Tibial artery (tissue), 4 donors: ENCODE data around the gene ZNF44.
"Not testable (repeated sequence)": the region's sequence is repeated elsewhere in the genome, so short reads cannot be mapped to it uniquely, and the experiment has no call there.

Source experiments
- DNase-seq, 2 donors: peaks; one replicate each; pipeline ENCODE4 v3.0.0-alpha.2; 2019
- H3K27ac ChIP-seq, 2 donors: fragments of 200-600 bp; sonication (generic) in 1 of 2; 1 replicate in 1 of 2; 2 replicates in 1 of 2; pipeline ENCODE4 v1.5.1; 2018 to 2019; ENCODE audit warnings: mild to moderate bottlenecking in 1 of 2
- H3K27me3 ChIP-seq, 2 donors: fragments of 200-600 bp; sonication (generic) in 1 of 2; one replicate each; pipeline versions ENCODE4 v1.5.1 to v1.6.0; 2016 to 2019
- H3K36me3 ChIP-seq, 3 donors: fragments of 200-600 bp; sonication (generic) in 2 of 3; one replicate each; pipeline ENCODE4 v1.5.1; 2016 to 2019; ENCODE audit warnings: mild to moderate bottlenecking in 2 of 3
- H3K4me1 ChIP-seq, 4 donors: fragments of 200-600 bp; sonication (generic) in 2 of 4; 1 replicate in 3 of 4; 2 replicates in 1 of 4; pipeline ENCODE4 v1.5.1; 2016 to 2019
- H3K4me3 ChIP-seq, 2 donors: fragments of 200-600 bp; sonication (generic) in 1 of 2; 1 replicate in 1 of 2; 2 replicates in 1 of 2; pipeline ENCODE4 v1.5.1; 2018 to 2019; ENCODE audit warnings: mild to moderate bottlenecking in 2 of 2
- H3K9me3 ChIP-seq, 3 donors: fragments of 200-600 bp; sonication (generic) in 1 of 3; one replicate each; pipeline ENCODE4 v1.5.1; 2016 to 2019
- CTCF ChIP-seq, 2 experiments: fragments of 200-600 bp in 1 of 2; fragments of 450-650 bp in 1 of 2; IDR thresholded peaks; one replicate each; pipeline ENCODE4 v1.5.1; 2017 to 2019; ENCODE audit warnings: antibody characterized with exemption in 2 of 2, mild to moderate bottlenecking in 1 of 2, moderate library complexity in 1 of 2
- intact Hi-C: fragments of 100-400 bp; cut with DNase I; formaldehyde crosslinking; loops from one replicate; pipeline ENCODE4 v1.15.0; 2023; ENCODE audit warnings: low total_unique reads

Gene ZNF44

GRCh38 chr19:12318782-12319413 is 24.2 kb upstream of the ZNF44 start:
- intact Hi-C loops = no loop called here

DNA sequence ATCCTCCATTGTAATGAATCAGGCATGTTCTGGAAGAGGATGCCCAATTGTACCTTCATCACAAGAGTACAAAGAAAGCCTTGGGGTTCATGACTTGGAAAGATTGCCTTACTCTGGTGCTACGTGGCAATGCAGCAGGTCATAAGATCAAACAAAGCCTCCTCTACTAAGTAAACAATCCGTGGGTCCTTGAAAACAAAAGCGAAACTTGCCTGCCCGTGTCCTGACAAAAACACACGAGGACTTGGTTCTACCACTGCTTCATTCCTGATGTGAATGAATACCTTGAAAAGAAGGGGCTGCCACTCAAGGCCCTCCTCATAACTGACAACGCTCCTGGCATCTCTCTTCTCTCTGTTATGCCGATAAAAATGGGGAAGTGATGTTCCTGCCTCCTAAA is 19.9 kb upstream of the ZNF44 start:
- no peak for TF ChIP-seq CTCF (IDR thresholded peaks at IDR 0.05)
- intact Hi-C loops = no loop called here

More at GRCh38 chr19:12318782-12319413, 24.2 kb upstream of the ZNF44 start:
- no peaks in the 10 kb centered on the region for H3K27me3 ChIP-seq
- H3K4me3 ChIP-seq = no peak overlapping the region
- peaks cover 56 to 63% (median 59%) of the 10 kb centered on the region in 3 donors for H3K36me3 ChIP-seq
- H3K27ac ChIP-seq = no peak overlapping the region
- H3K4me1 ChIP-seq = no peaks in the 10 kb centered on the region
- DNase-seq = no peak
- peaks cover 0 to 18% (median 5%) of the 10 kb centered on the region in 3 donors for H3K9me3 ChIP-seq
- no peak for TF ChIP-seq CTCF (IDR thresholded peaks at IDR 0.05)

DNA sequence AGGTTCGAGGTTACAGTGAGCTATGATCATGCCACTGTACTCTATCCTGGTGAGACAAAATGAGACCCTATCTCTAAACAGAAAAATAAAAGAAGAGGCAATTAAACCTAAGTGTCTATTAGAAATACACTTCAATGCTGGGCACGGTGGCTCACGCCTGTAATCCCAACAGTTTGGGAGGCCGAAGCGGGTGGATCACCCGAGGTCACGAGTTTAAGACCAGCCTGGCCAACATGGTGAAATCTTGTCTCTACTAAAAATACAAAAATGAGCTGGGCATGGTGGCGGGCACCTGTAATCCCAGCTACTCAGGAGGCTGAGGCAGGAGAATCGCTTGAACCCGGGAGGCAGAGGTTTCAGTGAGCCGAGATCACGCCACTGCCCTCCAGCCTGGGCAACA is 14.2 kb upstream of the ZNF44 start:
- H3K36me3 ChIP-seq, DNase-seq, H3K27ac ChIP-seq, H3K4me3 ChIP-seq, H3K4me1 ChIP-seq, H3K27me3 ChIP-seq, intact Hi-C loops, H3K9me3 ChIP-seq: not testable (repeated sequence)

More for the DNA sequence above, 19.9 kb upstream of the ZNF44 start:
- Histone ChIP-seq H3K4me3 (no peak overlapping the region), H3K4me1 (no peaks in the 10 kb centered on the region), H3K9me3 (peaks cover 0 to 14% (median 5%) of the 10 kb centered on the region in 3 donors), H3K27me3 (no peaks in the 10 kb centered on the region), H3K36me3 (peaks cover 18 to 31% (median 25%) of the 10 kb centered on the region in 3 donors), H3K27ac (no peak overlapping the region)
- DNase-seq = no peak

DNA sequence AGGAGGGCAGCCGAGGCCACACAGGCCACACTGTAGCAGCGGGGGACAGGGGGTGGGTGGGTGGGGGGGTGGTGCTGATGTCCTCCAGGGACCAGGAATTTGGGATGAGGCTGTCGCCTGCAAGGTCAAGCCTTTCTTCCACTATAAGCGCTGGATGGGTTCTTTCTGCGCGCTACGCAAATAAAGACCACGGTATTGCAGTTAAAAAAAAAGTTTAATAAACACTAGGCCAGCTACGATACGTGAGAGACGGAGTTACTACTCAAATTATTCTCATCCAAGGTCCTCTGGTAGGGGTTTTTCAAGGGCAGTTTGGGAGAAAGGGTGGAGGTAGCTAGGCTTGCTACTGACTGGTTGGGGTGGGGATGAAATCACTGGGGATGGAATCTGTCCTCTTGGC is 508 bp upstream of the ZNF44 start:
- no peaks in the 10 kb centered on the region for H3K36me3 ChIP-seq
- intact Hi-C loops = loop anchor here (10.0 kb wide), 1 partner anchor 130 kb away; the partner anchor contains the start of gene ZNF136
- no peaks in the 10 kb centered on the region for H3K9me3 ChIP-seq
- no peaks in the 10 kb centered on the region for H3K27me3 ChIP-seq
- peaks cover 0 to 31% (median 17%) of the 10 kb centered on the region in 4 donors for H3K4me1 ChIP-seq
- TF ChIP-seq CTCF (IDR thresholded peaks at IDR 0.05) = no peak
- DNase-seq = no peak
- peak overlapping the region; percentile 95 to 96 for H3K27ac ChIP-seq
- peak overlapping the region; percentile 96 to 97 for H3K4me3 ChIP-seq

- Histone ChIP-seq H3K27ac (peak overlapping the region; percentile 95 to 96), H3K4me3 (peak overlapping the region; percentile 96 to 97), H3K4me1 (peaks cover 0 to 40% (median 25%) of the 10 kb centered on the region in 4 donors), H3K27me3 (no peaks in the 10 kb centered on the region), H3K36me3 (no peaks in the 10 kb centered on the region), H3K9me3 (no peaks in the 10 kb centered on the region)
- no peak for TF ChIP-seq CTCF (IDR thresholded peaks at IDR 0.05)
- DNase-seq = peak; percentile 73 to 77
- intact Hi-C loops = loop anchor here (10.0 kb wide), 1 partner anchor 129 kb away; the partner anchor contains the start of gene ZNF136
These were observed 870 bp downstream of the ZNF44 start for GRCh38 chr19:12293777-12294248.

- TF ChIP-seq CTCF (IDR thresholded peaks at IDR 0.05) = no peak
- H3K27ac ChIP-seq = peak overlapping the region; percentile 48 to 58
- intact Hi-C loops = loop anchor here (10.0 kb wide), 1 partner anchor 125 kb away; the partner anchor contains the start of gene ZNF136
These were observed 5.0 kb downstream of the ZNF44 start for GRCh38 chr19:12289790-12290065.

More at GRCh38 chr19:12289790-12290065, 5.0 kb downstream of the ZNF44 start:
- no peak for DNase-seq
- Histone ChIP-seq H3K27me3 (no peaks in the 10 kb centered on the region), H3K9me3 (no peaks in the 10 kb centered on the region), H3K4me3 (no peak overlapping the region), H3K36me3 (peaks cover 0 to 4% (median 1%) of the 10 kb centered on the region in 3 donors), H3K4me1 (peaks cover 0 to 35% (median 26%) of the 10 kb centered on the region in 4 donors)
